Liver (tissue), 9 donors: ENCODE measurements around the gene SGMS1. TPM values are rescaled to one million over a fixed set of nuclear protein-coding genes. Genes with fewer than 3 reads are reported as not detected.

ENCODE experiments used
- DNase-seq: peaks from one replicate; pipeline ENCODE4 v3.0.0-alpha.2; 2017; ENCODE audit warnings: low spot score
- H3K27ac ChIP-seq, 2 donors: one replicate each; pipeline ENCODE4 v1.7.0; 2013; ENCODE audit warnings: inconsistent platforms in 2 of 2, low read length in 2 of 2, control low read depth in 1 of 2, low read depth in 1 of 2, mild to moderate bottlenecking in 1 of 2
- H3K27me3 ChIP-seq, 4 donors: one replicate each; pipeline versions ENCODE4 v1.6.1 to v1.7.0; 2013; ENCODE audit warnings: low read length in 3 of 4, inconsistent platforms in 1 of 4, mild to moderate bottlenecking in 1 of 4, moderate library complexity in 1 of 4; ENCODE audit not compliant: control insufficient read depth in 4 of 4, insufficient read depth in 4 of 4
- H3K36me3 ChIP-seq, 4 donors: one replicate each; pipeline versions ENCODE4 v1.6.1 to v1.7.0; 2013; ENCODE audit warnings: low read length in 3 of 4, mild to moderate bottlenecking in 3 of 4, low read depth in 1 of 4, moderate library complexity in 1 of 4; ENCODE audit not compliant: control insufficient read depth in 4 of 4, insufficient read depth in 3 of 4
- H3K4me1 ChIP-seq, 4 donors: one replicate each; pipeline versions ENCODE4 v1.6.1 to v1.7.0; 2013; ENCODE audit warnings: low read length in 3 of 4, mild to moderate bottlenecking in 3 of 4, moderate library complexity in 1 of 4; ENCODE audit not compliant: control insufficient read depth in 4 of 4, insufficient read depth in 4 of 4
- H3K4me3 ChIP-seq, 3 donors: one replicate each; pipeline versions ENCODE4 v1.6.1 to v1.7.0; 2013; ENCODE audit warnings: low read length in 3 of 3, control low read depth in 1 of 3, low read depth in 1 of 3, mild to moderate bottlenecking in 1 of 3
- H3K9ac ChIP-seq, 2 donors: one replicate each; pipeline ENCODE4 v1.7.0; 2013; ENCODE audit warnings: low read length in 2 of 2, mild to moderate bottlenecking in 2 of 2, moderate library complexity in 2 of 2, control low read depth in 1 of 2, low read depth in 1 of 2
- H3K9me3 ChIP-seq, 4 donors: one replicate each; pipeline versions ENCODE4 v1.6.1 to v1.7.0; 2013; ENCODE audit warnings: low read length in 3 of 4; ENCODE audit not compliant: control insufficient read depth in 4 of 4
- ATF3 ChIP-seq: IDR thresholded peaks from 2 replicates; pipeline ENCODE4 v1.6.1; 2016; ENCODE audit warnings: antibody characterized with exemption
- EGR1 ChIP-seq, 2 donors: IDR thresholded peaks; 2 replicates each; pipeline ENCODE4 v1.6.1; 2016 to 2018; ENCODE audit warnings: antibody characterized with exemption in 2 of 2, low read depth in 2 of 2
- FOXA1 ChIP-seq: IDR thresholded peaks from 2 replicates; pipeline ENCODE4 v1.6.1; 2016; ENCODE audit warnings: antibody characterized with exemption
- FOXA2 ChIP-seq: IDR thresholded peaks from 2 replicates; pipeline ENCODE4 v1.6.1; 2016; ENCODE audit warnings: antibody characterized with exemption
- GABPA ChIP-seq, 2 donors: IDR thresholded peaks in 1 of 2; conservative IDR thresholded peaks in 1 of 2; 2 replicates each; pipeline ENCODE4 v1.6.1; 2016; ENCODE audit warnings: antibody characterized with exemption in 2 of 2, mild to moderate bottlenecking in 1 of 2, moderate library complexity in 1 of 2
- HNF4A ChIP-seq, 2 donors: conservative IDR thresholded peaks; 2 replicates each; pipeline ENCODE4 v1.6.1; 2016; ENCODE audit warnings: antibody characterized with exemption in 2 of 2, mild to moderate bottlenecking in 2 of 2
- HNF4G ChIP-seq: IDR thresholded peaks from 2 replicates; pipeline ENCODE4 v1.6.1; 2016; ENCODE audit warnings: antibody characterized with exemption
- JUND ChIP-seq, 2 donors: IDR thresholded peaks; 2 replicates each; pipeline ENCODE4 v1.6.1; 2016; ENCODE audit warnings: antibody characterized with exemption in 2 of 2
- NR2F2 ChIP-seq: IDR thresholded peaks from 2 replicates; pipeline ENCODE4 v1.6.1; 2016; ENCODE audit warnings: antibody characterized with exemption
- RAD21 ChIP-seq, 2 donors: IDR thresholded peaks; 2 replicates each; pipeline ENCODE4 v1.6.1; 2016; ENCODE audit warnings: antibody characterized with exemption in 2 of 2, mild to moderate bottlenecking in 2 of 2
- RXRA ChIP-seq, 2 donors: IDR thresholded peaks; 2 replicates each; pipeline ENCODE4 v1.6.1; 2017 to 2018; ENCODE audit warnings: antibody characterized with exemption in 2 of 2, mild to moderate bottlenecking in 1 of 2
- SP1 ChIP-seq: IDR thresholded peaks from 2 replicates; pipeline ENCODE4 v1.6.1; 2018; ENCODE audit warnings: antibody characterized with exemption, mild to moderate bottlenecking
- TAF1 ChIP-seq: conservative IDR thresholded peaks from 2 replicates; pipeline ENCODE4 v1.6.1; 2016; ENCODE audit warnings: antibody characterized with exemption, mild to moderate bottlenecking
- YY1 ChIP-seq: IDR thresholded peaks from 2 replicates; pipeline ENCODE4 v1.6.1; 2016; ENCODE audit warnings: antibody characterized with exemption, mild to moderate bottlenecking
- WGBS: extraction: QIAGEN DNeasy Blood & Tissue Kit; methylation state at CpG from one replicate; pipeline ENCODE4 v1.1.7; 2013; 5-methylcytosine and 5-hydroxymethylcytosine counted together
- polyA plus RNA-seq, 2 donors: library from polyadenylated mRNA; stranded (reverse) in 1 of 2; unstranded in 1 of 2; fragments of 200-250 nt in 1 of 2; fragments of >200 nt in 1 of 2; fragmentation: Nextera tagmentation in 1 of 2; extraction: Ambion mirVana in 1 of 2; gene quantifications; one replicate each; pipeline versions ENCODE4 v1.2.1 to v1.2.3, GENCODE V29; 2013 to 2015
- total RNA-seq, 2 donors: library from RNA; depleted of rRNA; stranded (reverse); fragments of >200 nt; gene quantifications; one replicate each; pipeline ENCODE4 v1.2.3, GENCODE V29; 2014
- TF ChIP-seq, protein P1 (sequence below): fragments of 150-350 bp; IDR thresholded peaks from 2 replicates; pipeline ENCODE4 v1.5.1; 2017; ENCODE audit warnings: improper control_type of control experiment, low read depth, low read length; ENCODE audit not compliant: missing input control
- TF ChIP-seq, protein P2 (sequence below): IDR thresholded peaks from 2 replicates; pipeline ENCODE4 v1.6.1; 2016; ENCODE audit warnings: antibody characterized with exemption, mild to moderate bottlenecking
- TF ChIP-seq, protein P3 (sequence below): IDR thresholded peaks from 2 replicates; pipeline ENCODE4 v1.6.1; 2016; ENCODE audit warnings: antibody characterized with exemption
- TF ChIP-seq, protein P4 (sequence below): IDR thresholded peaks from 2 replicates; pipeline ENCODE4 v1.6.1; 2016; ENCODE audit warnings: antibody characterized with exemption
- donor health status: healthy.
- donor health status: healthy.
- donor health status: healthy.
- donor health status: healthy.
- donor health status: healthy.

The SGMS1 gene
- total and polyA plus RNA-seq, 4 donors: 6.8 to 98.2 (median 21.1) TPM

- Histone ChIP-seq H3K27me3 (no peaks in the 10 kb centered on the region), H3K4me1 (peaks cover 0 to 3% (median 0%) of the 10 kb centered on the region in 4 donors), H3K27ac (no peak overlapping the region), H3K36me3 (peaks cover 2 to 9% (median 7%) of the 10 kb centered on the region in 4 donors), H3K9ac (no peak overlapping the region), H3K4me3 (no peak overlapping the region), H3K9me3 (no peaks in the 10 kb centered on the region)
- WGBS: 94% methylated on average over 1 of the region's 1 CpG
- DNase-seq: no peak
- TF ChIP-seq RAD21 (IDR thresholded peaks at IDR 0.05) (no peak), JUND (IDR thresholded peaks at IDR 0.05) (no peak), RXRA (IDR thresholded peaks at IDR 0.05) (no peak), ATF3 (no peak), SP1 (no peak), GABPA (IDR thresholded peaks at IDR 0.05 in 1 of 2, conservative IDR thresholded peaks at IDR 0.05 in 1 of 2) (no peak), HNF4G (no peak), YY1 (no peak), HNF4A (conservative IDR thresholded peaks at IDR 0.05) (no peak), FOXA1 (no peak)
- TF ChIP-seq, protein P1, sequence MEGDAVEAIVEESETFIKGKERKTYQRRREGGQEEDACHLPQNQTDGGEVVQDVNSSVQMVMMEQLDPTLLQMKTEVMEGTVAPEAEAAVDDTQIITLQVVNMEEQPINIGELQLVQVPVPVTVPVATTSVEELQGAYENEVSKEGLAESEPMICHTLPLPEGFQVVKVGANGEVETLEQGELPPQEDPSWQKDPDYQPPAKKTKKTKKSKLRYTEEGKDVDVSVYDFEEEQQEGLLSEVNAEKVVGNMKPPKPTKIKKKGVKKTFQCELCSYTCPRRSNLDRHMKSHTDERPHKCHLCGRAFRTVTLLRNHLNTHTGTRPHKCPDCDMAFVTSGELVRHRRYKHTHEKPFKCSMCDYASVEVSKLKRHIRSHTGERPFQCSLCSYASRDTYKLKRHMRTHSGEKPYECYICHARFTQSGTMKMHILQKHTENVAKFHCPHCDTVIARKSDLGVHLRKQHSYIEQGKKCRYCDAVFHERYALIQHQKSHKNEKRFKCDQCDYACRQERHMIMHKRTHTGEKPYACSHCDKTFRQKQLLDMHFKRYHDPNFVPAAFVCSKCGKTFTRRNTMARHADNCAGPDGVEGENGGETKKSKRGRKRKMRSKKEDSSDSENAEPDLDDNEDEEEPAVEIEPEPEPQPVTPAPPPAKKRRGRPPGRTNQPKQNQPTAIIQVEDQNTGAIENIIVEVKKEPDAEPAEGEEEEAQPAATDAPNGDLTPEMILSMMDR: no peak
- TF ChIP-seq, protein P2, sequence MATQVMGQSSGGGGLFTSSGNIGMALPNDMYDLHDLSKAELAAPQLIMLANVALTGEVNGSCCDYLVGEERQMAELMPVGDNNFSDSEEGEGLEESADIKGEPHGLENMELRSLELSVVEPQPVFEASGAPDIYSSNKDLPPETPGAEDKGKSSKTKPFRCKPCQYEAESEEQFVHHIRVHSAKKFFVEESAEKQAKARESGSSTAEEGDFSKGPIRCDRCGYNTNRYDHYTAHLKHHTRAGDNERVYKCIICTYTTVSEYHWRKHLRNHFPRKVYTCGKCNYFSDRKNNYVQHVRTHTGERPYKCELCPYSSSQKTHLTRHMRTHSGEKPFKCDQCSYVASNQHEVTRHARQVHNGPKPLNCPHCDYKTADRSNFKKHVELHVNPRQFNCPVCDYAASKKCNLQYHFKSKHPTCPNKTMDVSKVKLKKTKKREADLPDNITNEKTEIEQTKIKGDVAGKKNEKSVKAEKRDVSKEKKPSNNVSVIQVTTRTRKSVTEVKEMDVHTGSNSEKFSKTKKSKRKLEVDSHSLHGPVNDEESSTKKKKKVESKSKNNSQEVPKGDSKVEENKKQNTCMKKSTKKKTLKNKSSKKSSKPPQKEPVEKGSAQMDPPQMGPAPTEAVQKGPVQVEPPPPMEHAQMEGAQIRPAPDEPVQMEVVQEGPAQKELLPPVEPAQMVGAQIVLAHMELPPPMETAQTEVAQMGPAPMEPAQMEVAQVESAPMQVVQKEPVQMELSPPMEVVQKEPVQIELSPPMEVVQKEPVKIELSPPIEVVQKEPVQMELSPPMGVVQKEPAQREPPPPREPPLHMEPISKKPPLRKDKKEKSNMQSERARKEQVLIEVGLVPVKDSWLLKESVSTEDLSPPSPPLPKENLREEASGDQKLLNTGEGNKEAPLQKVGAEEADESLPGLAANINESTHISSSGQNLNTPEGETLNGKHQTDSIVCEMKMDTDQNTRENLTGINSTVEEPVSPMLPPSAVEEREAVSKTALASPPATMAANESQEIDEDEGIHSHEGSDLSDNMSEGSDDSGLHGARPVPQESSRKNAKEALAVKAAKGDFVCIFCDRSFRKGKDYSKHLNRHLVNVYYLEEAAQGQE: no peak
Measured at GRCh38 chr10:50461123-50461522, 162.6 kb downstream of the SGMS1 start.

DNA sequence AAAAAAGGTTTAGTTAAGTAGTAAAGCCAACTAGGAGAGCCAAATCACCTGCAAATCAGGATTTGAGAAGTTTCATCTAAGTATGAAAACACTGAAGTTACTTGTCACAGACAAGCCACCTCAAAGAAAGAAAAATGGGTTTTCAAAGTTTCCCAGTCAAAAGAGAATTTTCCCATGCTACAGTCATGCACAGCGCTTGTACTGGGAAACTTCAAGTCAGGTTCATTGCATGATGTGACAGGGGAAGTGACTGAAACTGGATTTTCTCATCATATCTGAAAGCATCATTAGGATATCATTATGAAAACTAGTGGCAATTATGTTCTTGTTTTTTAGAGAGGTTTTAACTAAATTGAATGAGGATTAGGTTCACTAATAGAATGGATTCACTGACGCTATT, 167.0 kb downstream of the SGMS1 start:
- H3K27me3 ChIP-seq: no peaks in the 10 kb centered on the region
- no peak overlapping the region for H3K4me3 ChIP-seq
- H3K9ac ChIP-seq: no peak overlapping the region
- H3K9me3 ChIP-seq: no peaks in the 10 kb centered on the region
- H3K36me3 ChIP-seq: peaks cover 2 to 9% (median 7%) of the 10 kb centered on the region in 4 donors
- no peak for DNase-seq
- no peak overlapping the region for H3K27ac ChIP-seq
- WGBS: 97% methylated on average over 2 of the region's 2 CpGs
- peaks cover 0 to 2% (median 0%) of the 10 kb centered on the region in 4 donors for H3K4me1 ChIP-seq
- TF ChIP-seq GABPA (IDR thresholded peaks at IDR 0.05 in 1 of 2, conservative IDR thresholded peaks at IDR 0.05 in 1 of 2): no peak
- TF ChIP-seq NR2F2: no peak
- TF ChIP-seq YY1: no peak
- TF ChIP-seq JUND (IDR thresholded peaks at IDR 0.05): no peak
- no peak for TF ChIP-seq FOXA2
- TF ChIP-seq HNF4G: no peak
- TF ChIP-seq, protein P3, sequence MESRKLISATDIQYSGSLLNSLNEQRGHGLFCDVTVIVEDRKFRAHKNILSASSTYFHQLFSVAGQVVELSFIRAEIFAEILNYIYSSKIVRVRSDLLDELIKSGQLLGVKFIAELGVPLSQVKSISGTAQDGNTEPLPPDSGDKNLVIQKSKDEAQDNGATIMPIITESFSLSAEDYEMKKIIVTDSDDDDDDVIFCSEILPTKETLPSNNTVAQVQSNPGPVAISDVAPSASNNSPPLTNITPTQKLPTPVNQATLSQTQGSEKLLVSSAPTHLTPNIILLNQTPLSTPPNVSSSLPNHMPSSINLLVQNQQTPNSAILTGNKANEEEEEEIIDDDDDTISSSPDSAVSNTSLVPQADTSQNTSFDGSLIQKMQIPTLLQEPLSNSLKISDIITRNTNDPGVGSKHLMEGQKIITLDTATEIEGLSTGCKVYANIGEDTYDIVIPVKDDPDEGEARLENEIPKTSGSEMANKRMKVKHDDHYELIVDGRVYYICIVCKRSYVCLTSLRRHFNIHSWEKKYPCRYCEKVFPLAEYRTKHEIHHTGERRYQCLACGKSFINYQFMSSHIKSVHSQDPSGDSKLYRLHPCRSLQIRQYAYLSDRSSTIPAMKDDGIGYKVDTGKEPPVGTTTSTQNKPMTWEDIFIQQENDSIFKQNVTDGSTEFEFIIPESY: no peak
- TF ChIP-seq HNF4A (conservative IDR thresholded peaks at IDR 0.05): no peak
- no peak for TF ChIP-seq SP1
- TF ChIP-seq FOXA1: no peak
- TF ChIP-seq, protein P1: no peak
- TF ChIP-seq TAF1: no peak
- no peak for TF ChIP-seq RAD21 (IDR thresholded peaks at IDR 0.05)
- TF ChIP-seq, protein P4, sequence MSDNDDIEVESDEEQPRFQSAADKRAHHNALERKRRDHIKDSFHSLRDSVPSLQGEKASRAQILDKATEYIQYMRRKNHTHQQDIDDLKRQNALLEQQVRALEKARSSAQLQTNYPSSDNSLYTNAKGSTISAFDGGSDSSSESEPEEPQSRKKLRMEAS: no peak
- TF ChIP-seq, protein P2: no peak
- TF ChIP-seq EGR1 (IDR thresholded peaks at IDR 0.05; ENCODE audit: low read depth in 2 of 2): no peak
- no peak for TF ChIP-seq RXRA (IDR thresholded peaks at IDR 0.05)
